Adrenal gland (tissue), 5 donors: Measurements from ENCODE around the gene PPP2R2C.

Experiments used
- CTCF ChIP-seq, 6 experiments: fragments of 450-650 bp in 4 of 6; fragments of 200-600 bp in 2 of 6; sonication (generic) in 1 of 6; IDR thresholded peaks; 1 replicate in 5 of 6; 2 replicates in 1 of 6; pipeline versions ENCODE4 v1.5.1 to v1.8.0; 2016 to 2021; ENCODE audit warnings: antibody characterized with exemption in 6 of 6, mild to moderate bottlenecking in 2 of 6, moderate library complexity in 1 of 6
- POLR2A ChIP-seq, 2 donors: fragments of 450-650 bp; IDR thresholded peaks; one replicate each; pipeline ENCODE4 v1.6.1; 2017; ENCODE audit warnings: antibody characterized with exemption in 2 of 2, mild to moderate bottlenecking in 2 of 2, moderate library complexity in 1 of 2
- donor health status: DM: no; HTN: no; CAD: no.

GRCh38 chr4:6306299-6306698, 166.1 kb downstream of the PPP2R2C start:
- TF ChIP-seq POLR2A (IDR thresholded peaks at IDR 0.05) (no peak), CTCF (IDR thresholded peaks at IDR 0.05) (no peak)
